ENCODE results near the gene RXYLT1.

- TF ChIP-seq CTCF (conservative IDR thresholded peaks at IDR 0.05; ENCODE audit: low read depth, low read length), result no peak
- no peak for TF ChIP-seq EZH2 (IDR thresholded peaks at IDR 0.05; ENCODE audit: borderline replicate concordance, low read depth, low read length, poor library complexity, severe bottlenecking)
Measured at GRCh38 chr12:63836046-63836445, 56.3 kb downstream of the RXYLT1 start.
